Measurements from ENCODE around the gene FOXA3.
A peak's percentile ranks its signal among the peaks of the same experiment; 100 is the strongest.

The FOXA3 gene

GRCh38 chr19:45897261-45897812 lies 33.2 kb downstream of the FOXA3 start:
- no peak for DNase-seq

- DNase-seq = no peak
Observed at GRCh38 chr19:45899253-45899652, 35.1 kb downstream of the FOXA3 start.

- DNase-seq = no peak
Observed at GRCh38 chr19:45899919-45900589, 35.9 kb downstream of the FOXA3 start.

GRCh38 chr19:45900738-45901431 lies 36.8 kb downstream of the FOXA3 start:
- no peak for DNase-seq

GRCh38 chr19:45901432-45901911 lies 37.3 kb downstream of the FOXA3 start:
- peak; percentile 28 to 35 for DNase-seq

- DNase-seq = peak in 1 of 2 experiments; percentile 40
Observed at GRCh38 chr19:45901912-45902650, 38.0 kb downstream of the FOXA3 start, which contains the start of gene MYPOP. MYPOP (minus strand) TSS chr19:45902613; CDS start chr19:45901773, 840 bp downstream.

- DNase-seq = peak; percentile 88
Observed at GRCh38 chr19:45902651-45903625, 38.8 kb downstream of the FOXA3 start.

GRCh38 chr19:45905011-45905410 lies 40.9 kb downstream of the FOXA3 start:
- DNase-seq = no peak

GRCh38 chr19:45906221-45906620 lies 42.1 kb downstream of the FOXA3 start:
- no peak for DNase-seq

GRCh38 chr19:45908956-45909355 lies 44.8 kb downstream of the FOXA3 start:
- DNase-seq = no peak

GRCh38 chr19:45911291-45911690 lies 47.2 kb downstream of the FOXA3 start:
- DNase-seq = no peak

- DNase-seq = no peak
Observed at GRCh38 chr19:45913874-45914830, 50.0 kb downstream of the FOXA3 start, which contains the start of gene NANOS2. NANOS2 (minus strand) TSS chr19:45914778; CDS start chr19:45914693, 85 bp downstream.

GRCh38 chr19:45917421-45918091 lies 53.4 kb downstream of the FOXA3 start:
- DNase-seq = no peak

- no peak for DNase-seq
Observed at GRCh38 chr19:45918721-45919120, 54.6 kb downstream of the FOXA3 start.

- DNase-seq = no peak
Observed at GRCh38 chr19:45919678-45920077, 55.6 kb downstream of the FOXA3 start.

- DNase-seq = peak in 1 of 2 experiments; percentile 6
Observed at GRCh38 chr19:45920458-45920857, 56.3 kb downstream of the FOXA3 start.

- DNase-seq = no peak
Observed at GRCh38 chr19:45922281-45922680, 58.2 kb downstream of the FOXA3 start.

Measured in Kasumi-1 (cell line).